Activated CD8-positive, alpha-beta memory T cell treated with anti-CD3 and anti-CD28 coated beads, Interleukin-2, amount 10 ng/mL, durations not matched to agents 7 days and 5 days (primary cell): ENCODE results near the gene GGCT. TPM values are rescaled to one million over a fixed set of nuclear protein-coding genes. Genes with fewer than 3 reads are reported as not detected.

Experiments
- ATAC-seq: fragments of 150-1000 bp; cut with Tn5 transposase; one replicate; pipeline ENCODE4 v1.10.0; 2021; ENCODE audit warnings: moderate library complexity
- CTCF ChIA-PET: fragments of 350-600 bp; sonication (Branson Sonifier 250); formaldehyde crosslinking; loops from one replicate; lab custom pipeline; 2021; ENCODE audit warnings: antibody characterized with exemption; lab: Charles Lee
- DNase-seq: peaks from one replicate; pipeline ENCODE4 v3.0.0-alpha.2; 2020
- H3K27ac Mint-ChIP-seq: one replicate; pipeline ENCODE4 v1.8.0; 2021; ENCODE audit warnings: mild to moderate bottlenecking, mixed read lengths
- H3K27me3 Mint-ChIP-seq: one replicate; pipeline ENCODE4 v1.8.0; 2021; ENCODE audit warnings: mixed read lengths
- H3K36me3 Mint-ChIP-seq: one replicate; pipeline ENCODE4 v1.8.0; 2021; ENCODE audit warnings: mild to moderate bottlenecking, mixed read lengths
- H3K4me1 Mint-ChIP-seq: one replicate; pipeline ENCODE4 v1.8.0; 2021; ENCODE audit warnings: mixed read lengths
- H3K4me3 Mint-ChIP-seq: one replicate; pipeline ENCODE4 v1.8.0; 2021; ENCODE audit warnings: mild to moderate bottlenecking, moderate library complexity, mixed read lengths
- H3K9me3 Mint-ChIP-seq: one replicate; pipeline ENCODE4 v1.8.0; 2022; ENCODE audit warnings: low read depth, mixed read lengths
- total RNA-seq, 2 experiments: library from RNA; stranded (reverse); gene quantifications; one replicate each; pipeline ENCODE4 v1.2.3, GENCODE V29; 2021

Gene GGCT
- total RNA-seq, 2 experiments from 2014 or later, result 46.1 to 58.8 TPM

DNA sequence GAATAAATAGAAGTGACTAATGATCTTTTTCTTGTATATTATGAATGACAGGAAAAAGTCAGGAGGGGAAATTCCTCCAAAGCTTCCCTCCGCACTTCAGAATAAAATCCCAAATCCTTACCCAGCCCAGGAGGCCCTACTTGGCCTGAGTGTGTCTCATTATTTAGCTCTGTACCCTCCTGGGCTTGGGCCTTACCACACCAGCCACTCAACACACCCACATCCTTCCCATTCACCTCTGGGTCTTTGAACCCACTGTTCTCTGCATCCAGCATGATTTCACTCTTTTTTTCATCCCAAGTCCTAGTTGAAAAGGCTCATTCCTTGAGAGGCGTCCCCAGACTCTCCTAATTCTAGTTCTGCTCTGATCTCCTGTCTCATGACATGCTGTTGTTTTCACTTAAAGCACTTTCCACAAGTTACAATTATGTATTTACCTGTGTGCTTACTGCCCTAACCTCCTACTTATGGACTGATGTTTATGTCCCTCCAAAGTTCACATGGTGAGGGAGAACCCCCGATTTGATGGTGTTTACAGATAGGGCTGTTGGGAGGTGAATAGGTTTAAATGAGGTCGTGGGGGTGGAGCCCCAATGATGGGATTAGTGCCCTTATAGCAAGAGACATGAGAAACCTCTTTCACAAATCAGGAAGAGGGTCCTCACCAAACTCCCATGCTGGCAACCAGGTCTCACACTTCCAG, 32.4 kb downstream of the GGCT start:
- H3K27me3 Mint-ChIP-seq, result no peaks in the 10 kb centered on the region
- no peaks in the 10 kb centered on the region for H3K9me3 Mint-ChIP-seq
- CTCF ChIA-PET, result no interaction called here
- H3K4me1 Mint-ChIP-seq, result peaks cover 79% of the 10 kb centered on the region
- peak; percentile 66 for ATAC-seq
- H3K4me3 Mint-ChIP-seq, result no peak overlapping the region
- peaks cover 51% of the 10 kb centered on the region for H3K36me3 Mint-ChIP-seq
- H3K27ac Mint-ChIP-seq, result peak overlapping the region; percentile 57
- peak; percentile 54 for DNase-seq

DNA sequence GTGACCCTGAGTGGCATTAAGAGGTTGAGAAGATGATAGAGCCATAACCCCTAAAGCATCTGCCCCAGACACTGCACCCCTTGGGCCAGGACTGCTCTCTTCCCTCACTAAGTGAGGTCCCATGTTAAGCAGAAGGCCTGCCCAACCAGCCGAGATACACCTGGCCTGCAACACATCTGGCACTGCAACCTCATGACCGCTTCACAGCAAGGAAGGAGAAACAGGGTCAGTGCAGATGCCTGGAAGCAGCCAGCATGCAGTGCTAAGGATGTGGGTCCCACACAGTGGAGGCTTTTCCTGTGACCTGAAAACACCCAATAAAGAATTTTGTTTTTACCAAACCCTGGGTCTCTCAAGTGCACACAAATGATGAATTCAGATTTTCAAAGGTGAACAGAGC, 33.4 kb downstream of the GGCT start:
- H3K4me1 Mint-ChIP-seq, result peaks cover 71% of the 10 kb centered on the region
- no peak overlapping the region for H3K4me3 Mint-ChIP-seq
- CTCF ChIA-PET, result no interaction called here
- DNase-seq (no peak), ATAC-seq (no peak)
- no peaks in the 10 kb centered on the region for H3K27me3 Mint-ChIP-seq
- peaks cover 49% of the 10 kb centered on the region for H3K36me3 Mint-ChIP-seq
- no peaks in the 10 kb centered on the region for H3K9me3 Mint-ChIP-seq
- H3K27ac Mint-ChIP-seq, result no peak overlapping the region

DNA sequence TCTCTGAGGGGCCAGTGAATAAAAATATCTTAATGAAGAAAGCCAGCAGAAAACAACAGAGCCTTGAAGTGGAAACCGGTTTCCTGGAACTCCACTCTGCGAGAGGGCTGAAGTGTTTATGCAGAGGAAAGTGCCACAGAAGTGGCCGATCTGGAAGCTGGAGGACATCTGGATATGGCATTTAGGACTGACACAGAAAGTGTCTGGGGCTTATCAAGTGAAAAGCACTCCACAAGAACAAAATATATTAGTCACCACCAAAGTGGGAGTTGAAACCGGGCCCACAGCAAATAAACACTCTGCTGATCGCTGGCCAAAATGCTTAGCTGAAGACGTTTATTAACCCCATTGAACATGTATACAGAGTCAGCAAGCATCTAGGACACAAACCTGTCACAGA, 33.9 kb downstream of the GGCT start:
- DNase-seq, result peak; percentile 35
- no peak overlapping the region for H3K27ac Mint-ChIP-seq
- H3K36me3 Mint-ChIP-seq, result peaks cover 45% of the 10 kb centered on the region
- H3K4me1 Mint-ChIP-seq, result peaks cover 71% of the 10 kb centered on the region
- no peak overlapping the region for H3K4me3 Mint-ChIP-seq
- CTCF ChIA-PET, result no interaction called here
- ATAC-seq, result no peak
- H3K27me3 Mint-ChIP-seq, result no peaks in the 10 kb centered on the region
- H3K9me3 Mint-ChIP-seq, result no peaks in the 10 kb centered on the region

DNA sequence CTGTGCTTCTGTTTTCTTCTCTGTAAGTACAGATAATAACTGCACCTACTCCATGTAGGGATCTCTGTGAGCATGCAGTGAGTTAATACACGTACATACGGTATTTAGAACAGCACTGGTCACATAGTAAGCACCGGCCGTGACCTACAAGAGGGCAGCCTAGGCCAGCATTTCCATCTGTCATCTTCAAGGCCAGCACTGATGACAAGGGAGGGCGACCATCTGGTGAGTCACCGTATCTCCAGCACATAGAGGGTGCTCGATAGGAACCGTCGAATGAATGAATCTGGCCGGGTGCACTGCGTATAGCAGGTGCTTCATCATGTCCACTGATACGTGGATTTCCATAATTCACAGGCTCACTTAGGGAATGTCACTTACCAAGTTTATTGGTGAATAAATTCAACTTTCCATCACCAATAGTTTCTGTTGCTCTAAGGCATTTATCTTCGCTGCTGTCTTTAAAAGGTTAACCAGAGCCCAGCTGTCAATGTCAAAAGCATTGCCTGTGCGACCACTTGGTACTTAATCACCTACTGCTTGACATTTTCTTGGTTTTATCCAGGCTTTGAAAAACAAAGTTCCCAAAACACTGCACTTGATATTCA, 34.4 kb downstream of the GGCT start:
- no peaks in the 10 kb centered on the region for H3K27me3 Mint-ChIP-seq
- H3K4me3 Mint-ChIP-seq, result no peak overlapping the region
- ATAC-seq (no peak), DNase-seq (peak; percentile 19)
- H3K36me3 Mint-ChIP-seq, result peaks cover 45% of the 10 kb centered on the region
- no peak overlapping the region for H3K27ac Mint-ChIP-seq
- peaks cover 71% of the 10 kb centered on the region for H3K4me1 Mint-ChIP-seq
- H3K9me3 Mint-ChIP-seq, result no peaks in the 10 kb centered on the region
- CTCF ChIA-PET, result interaction anchor here (1.4 kb wide), 1 partner anchor 8 kb away, joined by 4 read pairs; the partner anchor contains the start of gene NOD1

DNA sequence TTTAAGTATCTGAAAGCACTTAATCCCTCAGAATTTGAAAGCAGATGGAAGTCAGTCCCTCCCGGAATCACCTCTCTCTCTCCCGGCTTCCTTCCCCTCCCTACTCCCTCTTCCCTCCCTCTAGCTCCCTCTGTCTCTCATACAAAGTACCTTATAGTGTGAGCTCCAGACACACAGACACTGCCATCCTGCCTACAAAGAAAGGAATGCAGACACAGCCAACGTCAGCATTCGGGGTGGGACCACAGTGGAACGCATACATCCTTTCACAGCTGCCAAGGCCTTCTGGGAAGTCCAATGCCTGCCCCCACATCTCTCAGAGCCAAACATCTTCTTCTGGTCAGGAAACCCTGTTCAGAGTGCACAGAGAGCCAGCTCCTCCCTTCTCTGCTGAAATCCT, 35.3 kb downstream of the GGCT start:
- Mint-ChIP-seq H3K36me3 (peaks cover 39% of the 10 kb centered on the region), H3K27me3 (no peaks in the 10 kb centered on the region), H3K9me3 (no peaks in the 10 kb centered on the region), H3K4me1 (peaks cover 74% of the 10 kb centered on the region), H3K27ac (no peak overlapping the region), H3K4me3 (no peak overlapping the region)
- DNase-seq (peak; percentile 26), ATAC-seq (no peak)
- CTCF ChIA-PET, result interaction anchor here (1.4 kb wide), 1 partner anchor 9 kb away, joined by 4 read pairs; the partner anchor contains the start of gene NOD1

DNA sequence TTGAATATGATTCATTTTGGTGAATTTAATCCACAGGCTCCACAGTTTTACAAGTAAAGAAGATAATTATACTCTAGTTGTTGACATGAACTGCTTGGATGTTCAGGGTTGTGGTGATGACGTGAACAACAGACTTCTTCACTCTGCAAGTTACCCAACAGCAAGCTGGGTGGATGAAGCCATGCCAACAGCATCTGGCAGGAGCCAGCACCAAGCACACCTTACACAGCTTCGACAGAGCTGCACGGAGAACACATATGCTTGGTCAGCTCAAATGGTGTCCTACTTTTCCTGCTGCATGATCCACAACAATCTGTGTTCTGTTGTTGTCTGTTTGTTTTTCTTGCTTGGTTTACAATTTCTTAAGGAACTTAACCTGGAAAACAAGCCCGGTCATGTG, 35.8 kb downstream of the GGCT start:
- no peak overlapping the region for H3K27ac Mint-ChIP-seq
- H3K4me1 Mint-ChIP-seq, result peaks cover 74% of the 10 kb centered on the region
- DNase-seq (peak; percentile 25), ATAC-seq (no peak)
- CTCF ChIA-PET, result interaction anchor here (1.4 kb wide), 1 partner anchor 9 kb away, joined by 4 read pairs; the partner anchor contains the start of gene NOD1
- no peaks in the 10 kb centered on the region for H3K9me3 Mint-ChIP-seq
- no peak overlapping the region for H3K4me3 Mint-ChIP-seq
- no peaks in the 10 kb centered on the region for H3K27me3 Mint-ChIP-seq
- peaks cover 34% of the 10 kb centered on the region for H3K36me3 Mint-ChIP-seq

DNA sequence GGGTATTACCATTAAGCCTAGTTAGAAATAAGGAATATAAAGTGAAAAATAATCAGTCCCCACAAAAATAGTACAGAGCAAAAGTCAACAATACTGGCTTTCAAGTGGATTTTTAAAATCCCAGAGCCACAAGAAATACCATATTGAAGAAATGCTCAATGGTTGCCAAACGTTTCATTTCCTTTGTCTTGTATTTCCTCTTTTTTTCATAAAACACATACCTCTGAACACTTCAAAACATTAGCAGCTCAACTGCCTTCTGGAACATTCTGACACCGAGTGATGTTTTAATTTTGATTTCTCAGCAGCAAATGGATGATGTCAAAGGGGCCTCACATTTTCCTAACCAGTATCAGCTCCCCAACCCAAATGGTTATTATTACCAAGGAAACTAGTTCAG, 36.6 kb downstream of the GGCT start:
- no peak for DNase-seq
- H3K27me3 Mint-ChIP-seq, result no peaks in the 10 kb centered on the region
- H3K4me1 Mint-ChIP-seq, result peaks cover 68% of the 10 kb centered on the region
- no peak overlapping the region for H3K4me3 Mint-ChIP-seq
- peaks cover 32% of the 10 kb centered on the region for H3K36me3 Mint-ChIP-seq
- ATAC-seq, result no peak
- CTCF ChIA-PET, result no interaction called here
- no peaks in the 10 kb centered on the region for H3K9me3 Mint-ChIP-seq
- no peak overlapping the region for H3K27ac Mint-ChIP-seq

DNA sequence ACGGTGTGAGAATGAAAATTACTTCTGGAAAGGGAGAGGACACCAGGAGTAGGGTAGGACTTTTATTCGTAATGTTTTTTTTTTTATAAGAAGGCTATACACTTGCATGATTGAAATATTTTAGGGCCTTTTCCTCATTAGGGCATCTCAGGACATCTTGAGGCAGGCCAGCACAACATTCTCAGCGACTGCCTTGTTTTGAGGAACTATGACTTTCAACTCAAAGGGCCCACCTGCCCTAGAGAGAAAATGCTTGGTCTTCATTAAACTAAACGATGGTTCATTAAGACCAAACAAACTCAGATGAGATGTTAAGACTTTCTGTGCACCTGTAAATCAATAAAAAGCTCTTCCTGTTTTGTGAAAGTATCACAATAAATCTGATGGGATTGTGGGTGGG, 37.4 kb downstream of the GGCT start:
- CTCF ChIA-PET, result no interaction called here

DNA sequence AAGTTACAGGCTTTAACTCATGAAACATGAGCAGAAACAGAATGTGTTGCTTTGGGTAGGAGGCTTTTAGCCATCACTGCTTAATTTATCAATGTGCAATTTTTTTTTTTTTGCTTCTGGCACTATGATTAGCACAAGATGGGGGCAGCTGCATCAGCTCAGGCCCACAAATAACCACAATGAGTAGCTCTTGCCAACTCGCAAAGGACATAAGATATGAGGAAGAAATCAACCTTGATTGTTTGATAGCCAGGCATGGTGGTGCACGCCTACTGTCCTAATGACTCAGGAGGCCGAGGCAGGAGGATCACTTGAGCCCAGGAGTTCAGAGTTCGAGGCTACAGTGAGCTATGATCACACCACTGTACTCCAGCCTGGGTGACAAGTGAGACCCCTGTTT, 38.4 kb downstream of the GGCT start:
- DNase-seq, result peak; percentile 22
- H3K9me3 Mint-ChIP-seq, result no peaks in the 10 kb centered on the region
- no peak for ATAC-seq
- H3K4me1 Mint-ChIP-seq, result peaks cover 50% of the 10 kb centered on the region
- CTCF ChIA-PET, result interaction anchor here (1.5 kb wide), 1 partner anchor 20 kb away, joined by 4 read pairs; no protein-coding TSS in a partner anchor
- H3K4me3 Mint-ChIP-seq, result no peak overlapping the region
- H3K27ac Mint-ChIP-seq, result no peak overlapping the region
- no peaks in the 10 kb centered on the region for H3K27me3 Mint-ChIP-seq
- peaks cover 30% of the 10 kb centered on the region for H3K36me3 Mint-ChIP-seq

More for the DNA sequence above, 37.4 kb downstream of the GGCT start:
- H3K27me3 Mint-ChIP-seq, result no peaks in the 10 kb centered on the region
- no peak overlapping the region for H3K4me3 Mint-ChIP-seq
- peaks cover 60% of the 10 kb centered on the region for H3K4me1 Mint-ChIP-seq
- DNase-seq (peak; percentile 8), ATAC-seq (no peak)
- H3K36me3 Mint-ChIP-seq, result peaks cover 29% of the 10 kb centered on the region
- H3K27ac Mint-ChIP-seq, result no peak overlapping the region
- no peaks in the 10 kb centered on the region for H3K9me3 Mint-ChIP-seq

DNA sequence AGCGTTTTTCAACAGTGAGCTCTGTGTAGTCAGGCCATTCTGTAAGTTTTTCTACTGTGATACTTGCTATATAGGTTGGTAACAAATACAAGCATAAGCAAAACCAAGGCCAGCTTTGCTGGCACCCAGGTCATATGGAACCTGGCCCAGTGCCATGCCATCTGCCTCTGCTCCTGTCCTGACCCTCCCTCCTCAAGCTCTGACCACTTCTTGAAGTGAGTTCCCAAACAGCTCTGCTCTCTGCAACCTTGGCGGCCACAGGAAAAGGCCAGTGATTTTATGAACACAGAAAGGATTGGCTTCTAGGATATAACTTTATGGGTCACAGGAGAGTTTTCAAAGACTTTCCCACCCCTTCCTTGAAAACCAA, 38.8 kb downstream of the GGCT start:
- ATAC-seq (no peak), DNase-seq (peak; percentile 12)
- peaks cover 30% of the 10 kb centered on the region for H3K36me3 Mint-ChIP-seq
- no peaks in the 10 kb centered on the region for H3K27me3 Mint-ChIP-seq
- H3K9me3 Mint-ChIP-seq, result no peaks in the 10 kb centered on the region
- H3K4me3 Mint-ChIP-seq, result no peak overlapping the region
- H3K4me1 Mint-ChIP-seq, result peaks cover 45% of the 10 kb centered on the region
- no peak overlapping the region for H3K27ac Mint-ChIP-seq
- CTCF ChIA-PET, result interaction anchor here (1.5 to 2.2 kb wide), 2 partner anchors 12 to 20 kb away, joined by 4 to 10 read pairs; partner anchors contain the start of gene NOD1

DNA sequence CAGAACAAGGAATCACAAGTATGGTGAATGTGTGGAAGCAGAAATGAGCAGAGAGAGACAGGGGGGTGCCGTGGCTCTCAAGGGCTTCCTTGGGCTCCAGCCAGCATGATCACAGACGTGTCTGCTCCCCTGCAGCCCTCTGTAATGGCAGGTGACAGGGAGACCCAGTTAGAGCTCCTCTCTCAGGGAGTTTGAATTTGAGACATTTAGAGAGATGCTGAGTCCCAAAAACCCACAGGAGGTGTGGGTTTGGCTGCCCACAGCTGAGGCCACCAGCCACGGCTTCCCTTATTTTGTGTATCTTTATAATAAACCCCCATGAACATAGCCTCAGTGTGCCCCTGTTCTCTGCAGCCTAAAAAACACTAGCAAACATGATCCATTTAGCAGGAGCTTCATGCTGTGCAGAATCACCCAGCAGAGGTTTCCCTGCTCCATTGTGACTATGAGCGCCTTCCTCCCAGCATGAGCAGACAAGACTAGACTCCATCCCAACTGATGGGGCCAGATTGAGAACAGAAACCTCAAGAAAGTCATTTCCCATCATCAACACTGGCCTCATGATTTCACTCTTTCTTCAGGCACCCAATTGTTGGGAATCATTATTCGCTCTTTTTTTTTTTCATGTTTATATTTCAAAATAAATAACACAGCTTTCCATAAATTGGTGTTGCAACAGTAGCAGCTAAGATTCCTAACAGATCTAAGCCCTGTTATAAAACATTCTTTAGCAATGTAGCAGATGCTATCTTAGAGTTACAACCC, 39.4 kb downstream of the GGCT start:
- DNase-seq (peak; percentile 40), ATAC-seq (no peak)
- peaks cover 26% of the 10 kb centered on the region for H3K36me3 Mint-ChIP-seq
- no peaks in the 10 kb centered on the region for H3K27me3 Mint-ChIP-seq
- H3K4me1 Mint-ChIP-seq, result peaks cover 39% of the 10 kb centered on the region
- no peaks in the 10 kb centered on the region for H3K9me3 Mint-ChIP-seq
- no peak overlapping the region for H3K4me3 Mint-ChIP-seq
- CTCF ChIA-PET, result interaction anchor here (0.7 to 2.2 kb wide), 3 partner anchors 12 to 116 kb away, joined by 3 to 10 read pairs (median 4); partner anchors contain the start of gene NOD1
- no peak overlapping the region for H3K27ac Mint-ChIP-seq

DNA sequence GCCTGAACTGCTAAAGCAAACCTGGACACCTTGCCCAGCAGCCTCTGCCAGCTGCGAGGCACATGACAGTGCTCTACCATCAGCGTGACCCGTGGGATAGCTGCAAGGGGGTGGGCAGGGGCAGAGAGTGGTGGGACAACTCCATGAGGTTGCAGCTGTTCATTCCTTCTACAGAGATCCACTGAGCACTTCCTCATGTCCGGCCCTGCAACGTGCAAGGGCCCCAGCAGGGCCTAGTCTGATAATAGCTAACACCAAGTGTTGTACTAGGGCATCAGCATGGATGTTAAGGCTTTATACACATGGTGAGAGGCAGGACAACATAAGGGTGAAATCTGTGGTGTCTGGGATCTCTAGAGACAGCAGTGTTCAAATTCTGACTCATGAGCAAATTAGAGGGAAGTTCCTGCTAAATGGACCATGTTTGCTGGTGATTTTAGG, 40.4 kb downstream of the GGCT start:
- DNase-seq (no peak), ATAC-seq (no peak)
- H3K4me3 Mint-ChIP-seq, result no peak overlapping the region
- no peaks in the 10 kb centered on the region for H3K9me3 Mint-ChIP-seq
- H3K27ac Mint-ChIP-seq, result no peak overlapping the region
- H3K36me3 Mint-ChIP-seq, result peaks cover 25% of the 10 kb centered on the region
- H3K27me3 Mint-ChIP-seq, result no peaks in the 10 kb centered on the region
- H3K4me1 Mint-ChIP-seq, result peaks cover 37% of the 10 kb centered on the region
- CTCF ChIA-PET, result interaction anchor here (2.2 kb wide), 1 partner anchor 13 kb away, joined by 10 read pairs; the partner anchor contains the start of gene NOD1
